Muscle of back (tissue), 11 donors: ENCODE results near the gene FOXS1. TPM values are rescaled to one million over a fixed set of nuclear protein-coding genes. Genes with fewer than 3 reads are reported as not detected.
"Not testable (repeated sequence)": the region's sequence is repeated elsewhere in the genome, so short reads cannot be mapped to it uniquely, and the experiment has no call there.

Experiments
- DNase-seq, 3 donors: peaks; one replicate each; pipeline versions ENCODE4 v3.0.0 to v3.0.0-alpha.2; 2013
- polyA plus RNA-seq, 10 donors: library from polyadenylated mRNA; unstranded; fragments of 120-200 nt; gene quantifications; one replicate each; pipeline ENCODE4 v1.2.1, GENCODE V29; 2013; ENCODE audit not compliant: insufficient read length in 10 of 10

Gene FOXS1
- polyA plus RNA-seq, 10 donors: 3.9 to 10.8 (median 5.0) TPM

- DNase-seq: no peak
Measured at GRCh38 chr20:31823360-31824124, 21.9 kb downstream of the FOXS1 start.

GRCh38 chr20:31822421-31823330 lies 22.7 kb downstream of the FOXS1 start:
- peak; percentile 80 to 87 (median 84) for DNase-seq

- no peak for DNase-seq
Measured at GRCh38 chr20:31821427-31821826, 24.0 kb downstream of the FOXS1 start.

- DNase-seq: no peak
Measured at GRCh38 chr20:31820228-31820627, 25.2 kb downstream of the FOXS1 start.

- DNase-seq: peak; percentile 72 to 76 (median 76)
Measured at GRCh38 chr20:31819083-31819784, 26.2 kb downstream of the FOXS1 start, which contains the start of gene MYLK2. Gene MYLK2, plus strand, starts transcription at chr20:31819356. Its CDS starts 225 bp downstream, at chr20:31819581.

- peak in 1 of 3 donors; percentile 7 for DNase-seq
Measured at GRCh38 chr20:31818376-31818908, 27.0 kb downstream of the FOXS1 start.

GRCh38 chr20:31817461-31817860 lies 27.9 kb downstream of the FOXS1 start:
- DNase-seq: no peak

- no peak for DNase-seq
Measured at GRCh38 chr20:31816221-31816620, 29.2 kb downstream of the FOXS1 start.

- DNase-seq: peak in 1 of 3 donors; percentile 49
Measured at GRCh38 chr20:31815408-31816188, 29.8 kb downstream of the FOXS1 start.

- DNase-seq: not testable (repeated sequence)
Measured at GRCh38 chr20:31814142-31814541, 31.3 kb downstream of the FOXS1 start.

- no peak for DNase-seq
Measured at GRCh38 chr20:31813611-31814010, 31.8 kb downstream of the FOXS1 start.

GRCh38 chr20:31811796-31812728 lies 33.3 kb downstream of the FOXS1 start:
- peak; percentile 60 to 80 (median 77) for DNase-seq

- no peak for DNase-seq
Measured at GRCh38 chr20:31811198-31811597, 34.2 kb downstream of the FOXS1 start.

- DNase-seq: no peak
Measured at GRCh38 chr20:31809661-31810060, 35.7 kb downstream of the FOXS1 start.

GRCh38 chr20:31808481-31808880 lies 36.9 kb downstream of the FOXS1 start:
- no peak for DNase-seq

- no peak for DNase-seq
Measured at GRCh38 chr20:31806564-31807355, 38.6 kb downstream of the FOXS1 start.

- no peak for DNase-seq
Measured at GRCh38 chr20:31803552-31804291, 41.7 kb downstream of the FOXS1 start.

- DNase-seq: no peak
Measured at GRCh38 chr20:31801508-31801907, 43.9 kb downstream of the FOXS1 start.
